ENCODE data around the gene SNTG2.

The SNTG2 gene

DNA sequence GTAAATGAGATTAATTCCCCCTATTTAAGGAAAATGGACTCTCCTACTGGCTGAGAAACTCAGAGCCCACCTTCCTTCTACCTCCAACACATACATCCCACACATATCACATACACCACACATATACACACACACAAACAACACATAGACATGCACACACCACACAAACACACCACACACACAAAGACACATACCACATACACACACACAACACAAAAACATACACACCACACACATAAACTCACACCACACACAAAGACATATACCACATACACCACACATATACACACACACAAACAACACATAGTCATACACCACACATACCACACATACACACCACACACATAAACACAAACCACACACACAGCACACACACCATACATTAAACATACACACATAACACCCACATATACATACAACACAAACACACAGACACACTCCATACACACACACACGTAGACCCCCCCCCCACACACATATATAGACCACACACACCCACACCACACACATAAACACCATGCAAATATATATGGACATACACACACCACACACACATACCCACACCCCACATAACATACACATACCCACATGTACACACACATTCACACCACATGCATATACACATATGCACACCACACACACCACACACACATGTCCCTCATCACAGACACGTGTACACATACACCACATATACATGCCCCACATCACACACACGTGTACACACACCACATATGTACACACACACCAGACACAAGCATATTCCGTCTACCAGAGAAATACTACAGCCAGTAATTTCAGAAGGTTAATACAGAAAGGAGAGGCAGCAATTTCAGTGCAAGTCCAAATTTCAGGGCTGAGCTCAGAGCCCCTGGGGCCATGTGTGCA lies 204.3 kb downstream of the SNTG2 start:
- no peak for DNase-seq

DNA sequence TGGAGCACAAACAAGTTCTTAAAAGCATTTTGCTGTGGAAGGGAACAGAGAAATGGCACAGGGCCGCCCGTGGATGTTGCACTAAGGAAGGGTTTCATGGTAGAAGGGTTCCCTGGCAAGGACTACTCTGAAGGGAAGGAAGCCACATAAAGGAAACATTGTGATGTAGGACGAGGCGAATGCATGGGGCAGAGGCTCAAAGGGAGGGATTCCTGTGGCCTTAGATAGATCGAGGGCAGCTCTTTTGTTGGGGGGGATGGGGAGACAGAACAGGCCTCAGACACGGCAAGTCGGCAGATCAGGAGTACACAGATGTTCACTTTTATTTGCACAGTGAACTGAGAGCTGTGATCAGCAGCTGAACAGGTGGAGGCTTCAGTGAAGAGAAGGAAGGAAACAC lies 205.4 kb downstream of the SNTG2 start:
- no peak for DNase-seq

DNA sequence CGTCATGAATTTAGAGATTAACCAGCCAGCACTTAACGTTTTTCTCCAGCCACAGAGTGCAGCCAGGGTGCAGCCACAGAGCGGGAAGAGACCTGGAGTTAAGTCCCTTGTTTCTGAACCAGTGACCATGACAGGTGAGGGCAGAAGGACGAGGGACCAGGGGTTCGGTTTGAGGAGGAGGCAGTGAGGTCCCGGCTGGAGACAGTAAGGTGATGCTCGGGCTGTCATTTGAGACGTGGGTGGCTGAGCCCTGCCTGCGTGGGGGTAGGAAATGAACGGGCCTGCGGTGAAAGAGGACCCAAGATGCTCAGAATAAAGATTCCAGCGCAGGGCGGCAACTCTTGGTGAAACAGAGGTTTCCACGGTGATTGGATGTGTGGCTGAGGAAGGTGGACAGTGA lies 205.9 kb downstream of the SNTG2 start:
- no peak for DNase-seq

DNA sequence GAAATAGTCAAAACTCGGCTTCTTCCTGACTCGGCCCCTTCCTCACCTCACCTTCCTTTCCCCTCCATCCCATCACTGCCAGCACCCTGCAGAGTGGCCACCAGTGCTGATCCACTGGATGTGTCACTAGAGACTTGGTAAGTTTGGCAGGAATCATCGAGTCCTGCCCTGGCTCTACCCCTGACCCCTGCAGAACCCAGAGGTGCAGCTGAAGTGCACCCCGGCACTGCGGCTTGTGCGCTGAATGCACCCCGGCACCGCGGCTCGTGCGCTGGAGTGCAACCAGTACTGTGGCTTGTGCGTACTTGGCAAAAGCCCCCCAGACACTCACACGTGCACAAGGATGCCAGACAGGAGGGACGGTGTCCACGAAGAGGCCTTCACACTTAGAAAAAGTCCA lies 206.5 kb downstream of the SNTG2 start:
- DNase-seq = no peak

DNA sequence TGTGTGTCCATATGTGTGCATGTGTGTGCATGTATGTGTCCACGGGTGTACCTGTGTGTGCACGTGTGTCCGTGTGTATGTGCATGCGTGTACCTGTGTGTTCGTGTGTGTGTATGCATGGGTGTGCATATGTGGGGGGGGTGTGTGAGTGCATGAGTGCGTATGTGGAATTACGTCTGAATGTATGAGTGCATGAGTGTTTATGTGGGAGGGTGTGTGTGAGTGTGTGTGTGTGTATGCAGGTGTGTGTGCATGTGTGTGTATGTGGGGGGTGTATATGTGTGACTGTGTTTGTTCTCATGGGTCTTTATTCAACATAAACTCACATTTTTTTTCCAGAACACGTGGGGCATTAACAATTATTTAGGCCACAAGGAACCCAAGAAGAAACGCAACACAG lies 208.4 kb downstream of the SNTG2 start:
- no peak for DNase-seq

DNA sequence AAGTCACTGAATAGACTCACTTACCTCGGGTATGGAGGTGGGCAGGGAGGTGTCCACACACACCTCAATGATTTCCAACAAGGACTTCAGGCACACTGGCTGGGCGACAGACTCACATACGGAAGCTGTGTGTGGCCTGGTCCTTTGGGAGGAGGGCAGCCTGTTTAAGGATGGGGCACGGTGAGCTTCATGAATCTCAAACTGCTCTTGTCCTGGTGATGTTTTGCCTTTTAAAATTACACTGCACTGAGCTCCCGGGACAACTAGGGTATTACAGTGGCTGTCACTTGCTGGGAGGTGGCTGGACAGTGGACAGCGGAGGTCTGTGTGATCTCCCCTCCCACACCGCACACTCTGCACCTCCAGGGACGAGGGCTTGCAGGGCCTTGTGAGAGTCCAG lies 211.6 kb downstream of the SNTG2 start:
- no peak for DNase-seq

DNA sequence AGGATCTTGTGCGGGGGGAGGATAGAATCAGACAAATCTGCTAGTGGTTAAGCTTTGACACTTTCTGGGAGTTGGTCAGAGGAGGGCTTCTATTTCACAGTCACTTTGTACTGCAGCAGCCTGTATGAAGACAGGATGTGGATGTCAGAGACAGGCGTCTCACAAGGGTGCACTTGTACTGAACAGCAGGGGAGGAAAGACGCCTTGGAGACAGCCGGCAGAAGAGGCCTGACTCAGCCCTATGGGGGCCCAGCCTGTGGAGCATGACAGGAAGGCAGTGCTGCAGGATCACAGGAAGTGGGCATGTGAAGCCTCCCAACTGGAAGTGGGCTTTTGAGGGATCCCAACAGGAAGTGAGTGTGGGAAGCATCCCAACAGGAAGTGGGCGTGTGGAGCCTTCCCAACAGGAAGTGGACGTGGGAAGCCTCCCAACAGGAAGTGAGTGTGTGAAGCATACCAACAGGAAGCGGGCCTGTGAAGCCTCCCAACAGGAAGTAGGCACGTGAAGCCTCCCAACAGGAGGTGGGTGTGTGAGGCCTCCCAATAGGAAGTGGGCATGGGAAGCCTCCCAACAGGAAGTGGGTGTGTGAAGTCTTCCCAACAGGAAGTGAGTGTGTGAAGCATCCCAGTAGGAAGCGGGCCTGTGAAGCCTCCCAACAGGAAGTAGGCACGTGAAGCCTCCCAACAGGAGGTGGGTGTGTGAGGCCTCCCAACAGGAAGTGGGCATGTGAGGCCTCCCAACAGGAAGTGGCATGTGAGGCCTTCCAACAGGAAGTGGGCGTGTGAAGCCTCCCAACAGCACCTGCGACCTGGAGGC lies 212.3 kb downstream of the SNTG2 start:
- no peak for DNase-seq

DNA sequence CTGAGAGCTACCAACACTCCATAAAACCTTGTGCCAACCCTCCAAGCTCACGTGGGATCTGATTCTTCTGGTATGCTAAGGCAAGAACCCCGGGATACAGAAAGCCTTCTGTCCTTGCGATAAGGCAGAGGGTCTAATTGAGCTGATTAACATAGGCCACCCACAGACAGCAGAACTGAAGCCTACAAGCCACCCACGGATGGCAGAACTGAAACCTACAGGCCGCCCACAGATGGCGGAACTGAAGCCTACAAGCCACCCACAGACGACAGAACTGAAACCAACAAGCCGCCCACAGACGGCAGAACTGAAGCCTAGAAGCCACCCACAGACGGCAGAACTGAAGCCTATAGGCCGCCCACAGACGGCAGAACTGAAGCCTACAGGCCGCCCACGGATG lies 216.3 kb downstream of the SNTG2 start:
- no peak for DNase-seq

DNA sequence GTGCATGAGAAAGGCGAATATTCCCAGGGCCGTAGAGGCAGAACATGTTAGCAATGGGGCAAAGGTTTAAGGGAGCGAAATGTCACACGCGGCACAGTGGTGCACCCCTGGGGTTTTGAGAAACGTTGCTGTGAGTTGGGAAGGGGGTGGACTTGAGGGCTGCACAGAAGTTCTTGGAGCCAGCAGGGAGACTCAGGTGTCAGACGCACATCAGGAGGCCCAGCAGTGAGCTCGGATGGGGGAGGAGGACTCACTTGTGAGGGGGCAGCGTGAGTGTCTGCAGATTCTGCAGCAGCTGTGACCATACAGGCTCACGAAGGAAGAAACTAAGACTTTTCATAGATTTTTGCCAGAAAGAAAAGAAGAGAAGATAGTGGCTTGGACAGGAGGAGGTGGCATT lies 218.2 kb downstream of the SNTG2 start:
- DNase-seq = no peak

DNA sequence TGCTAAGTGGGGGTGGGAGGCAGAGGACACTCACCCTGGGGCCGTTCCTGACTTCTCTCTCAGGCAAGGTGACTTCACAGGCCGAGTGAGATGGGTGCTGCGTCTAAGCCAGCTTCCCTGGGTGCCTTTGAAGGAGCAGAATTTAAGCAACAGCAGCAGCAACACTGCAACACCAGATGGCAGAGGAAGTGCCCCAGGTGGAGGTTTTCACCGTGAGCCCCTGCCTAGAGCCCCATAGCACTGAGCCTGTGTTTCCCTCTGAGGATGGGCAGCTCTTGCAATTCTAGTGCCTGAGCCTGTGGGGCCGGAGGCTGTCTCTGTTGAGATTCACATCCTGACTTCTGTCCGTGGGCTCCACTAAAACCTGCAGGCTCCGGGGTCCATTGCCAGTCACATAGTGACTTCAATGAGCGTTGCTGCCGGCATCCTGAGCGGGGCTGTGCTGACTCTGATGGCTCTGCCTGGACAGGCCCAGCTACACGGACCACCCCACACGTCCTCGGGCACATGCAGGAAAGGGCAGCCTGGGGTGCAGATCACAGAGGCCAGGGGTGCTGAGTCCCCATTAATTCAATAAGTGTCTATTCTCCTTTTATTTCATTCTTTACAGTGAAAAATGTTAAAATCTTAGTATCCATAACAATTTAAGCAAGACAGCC lies 218.8 kb downstream of the SNTG2 start:
- no peak for DNase-seq

DNA sequence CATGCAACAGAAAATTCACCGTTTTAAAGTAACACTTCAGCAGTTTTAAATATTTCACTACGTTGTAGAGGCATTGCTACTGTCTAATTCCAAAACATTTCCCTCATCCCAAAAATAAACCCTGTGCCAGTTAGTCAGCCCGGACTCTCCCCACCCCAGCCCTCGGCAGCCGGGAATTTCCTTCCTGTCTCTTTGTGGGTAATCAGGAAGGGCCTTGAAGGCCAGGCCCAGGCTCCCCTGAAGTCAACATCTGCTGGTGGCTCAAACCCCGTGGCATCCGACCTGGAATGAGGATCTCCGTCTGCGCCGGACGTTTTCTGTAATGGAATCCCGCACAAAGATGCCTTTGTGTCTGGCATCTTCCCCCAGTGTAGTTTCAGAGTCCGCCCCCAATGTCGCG lies 219.6 kb downstream of the SNTG2 start:
- DNase-seq = no peak

DNA sequence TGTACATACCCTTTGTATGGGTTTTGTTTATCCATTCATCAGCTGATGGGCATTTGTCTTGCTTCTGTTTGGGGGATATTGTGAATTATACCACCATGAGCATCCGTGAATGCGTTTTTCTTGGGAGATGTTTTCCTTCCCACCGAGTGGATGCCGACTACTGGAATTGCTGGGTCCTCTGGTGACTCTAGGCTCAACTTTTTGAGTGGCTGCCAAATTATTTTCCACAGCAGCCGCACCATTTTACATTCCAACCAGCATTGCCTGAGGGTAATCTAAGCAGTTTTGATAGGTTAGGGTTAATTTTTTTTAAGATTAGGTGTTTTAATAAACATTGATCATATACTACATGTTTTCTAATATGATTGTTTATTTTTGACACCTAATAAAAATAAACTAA lies 220.1 kb downstream of the SNTG2 start:
- DNase-seq = no peak

DNA sequence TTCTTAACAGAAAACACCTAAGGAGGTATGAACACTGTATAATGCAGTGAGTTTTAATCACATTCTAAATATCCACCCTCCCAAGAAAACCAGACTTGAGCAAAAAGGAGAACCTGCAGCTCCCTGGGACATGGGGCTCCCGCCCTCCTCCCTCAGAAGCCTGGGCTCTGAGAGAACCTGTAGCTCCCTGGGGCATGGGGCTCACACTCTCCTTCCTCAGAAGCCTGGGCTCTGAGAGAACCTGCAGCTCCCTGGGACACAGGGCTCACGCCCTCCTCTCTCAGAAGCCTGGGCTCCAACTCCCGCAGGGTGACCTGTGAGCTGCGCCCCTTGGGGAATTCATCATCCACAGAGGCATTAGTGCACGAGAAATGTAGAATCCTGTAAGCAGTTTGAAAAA lies 222.9 kb downstream of the SNTG2 start:
- no peak for DNase-seq

DNA sequence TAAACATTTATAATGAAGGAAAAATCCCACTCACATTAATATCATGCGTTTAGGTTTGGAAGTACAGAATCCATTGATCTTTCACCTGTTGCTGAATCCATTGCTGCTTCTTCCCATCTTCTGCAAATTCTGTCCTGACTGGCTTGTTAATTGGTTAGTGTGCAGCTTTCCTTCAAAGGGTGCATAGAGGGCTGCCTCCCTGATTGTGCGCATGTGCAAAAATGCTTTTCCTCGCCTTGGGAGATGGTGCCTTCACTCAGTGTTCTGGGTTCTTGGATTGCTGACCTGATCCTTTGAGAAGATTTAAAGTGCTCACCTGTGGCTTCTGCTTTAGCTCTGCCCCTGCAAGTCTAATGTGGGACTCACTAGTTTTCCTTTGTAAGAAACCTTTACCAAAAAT lies 231.2 kb downstream of the SNTG2 start:
- no peak for DNase-seq

DNA sequence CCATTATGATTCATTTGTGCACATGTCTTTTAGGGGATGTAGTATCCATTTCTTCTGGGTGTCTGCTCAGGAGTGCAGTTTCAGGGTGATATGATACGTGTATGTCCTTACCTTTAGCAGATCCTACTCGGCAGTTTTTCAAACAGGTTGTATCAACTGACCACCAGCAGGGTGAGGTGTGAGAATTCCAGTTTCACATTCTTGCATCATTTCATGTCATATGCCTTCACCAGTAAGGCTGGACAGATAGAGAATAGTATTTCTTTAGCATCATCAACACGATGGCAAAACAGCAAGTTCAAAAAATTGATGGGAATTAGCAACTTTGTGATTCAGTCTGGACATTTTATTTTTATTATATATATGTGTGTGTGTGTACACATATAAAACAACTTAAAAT lies 232.7 kb downstream of the SNTG2 start:
- DNase-seq = no peak

DNA sequence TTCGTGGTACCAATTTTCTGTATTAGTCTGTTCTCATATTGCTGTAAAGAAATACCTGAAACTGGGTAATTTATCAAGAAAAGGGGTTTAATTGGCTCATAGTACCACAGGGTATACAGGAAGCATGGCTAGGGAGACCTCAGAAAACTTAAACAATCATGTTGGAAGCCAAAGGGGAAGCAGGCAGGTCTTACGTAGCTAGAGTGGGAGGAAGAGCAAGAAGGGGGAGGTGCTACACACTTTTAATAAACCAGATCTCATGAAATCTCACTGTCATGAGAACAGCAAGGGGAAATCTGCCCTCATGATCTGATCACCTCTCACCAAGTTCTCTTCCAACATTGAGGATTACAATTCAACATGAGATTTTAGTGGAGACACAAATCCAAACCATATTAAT lies 235.8 kb downstream of the SNTG2 start:
- DNase-seq = no peak

DNA sequence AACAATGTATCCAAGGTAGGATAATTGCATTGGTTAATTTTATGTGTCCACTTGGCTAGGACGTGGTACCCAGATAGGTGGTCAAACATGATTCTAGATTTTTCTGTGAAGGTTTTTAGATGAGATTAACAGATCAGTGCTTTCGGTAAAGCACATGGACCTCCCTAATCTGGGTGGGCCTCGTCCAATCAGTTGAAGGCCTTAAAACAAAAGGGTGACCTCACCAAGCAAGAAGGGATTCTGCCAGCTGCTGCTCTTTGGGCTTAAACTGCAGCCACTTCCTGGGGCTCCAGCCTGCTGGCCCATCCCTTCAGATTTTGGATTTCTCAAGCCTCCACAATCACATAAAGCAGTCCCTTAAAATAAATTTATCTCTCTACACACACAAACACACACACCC lies 236.5 kb downstream of the SNTG2 start:
- DNase-seq = no peak

DNA sequence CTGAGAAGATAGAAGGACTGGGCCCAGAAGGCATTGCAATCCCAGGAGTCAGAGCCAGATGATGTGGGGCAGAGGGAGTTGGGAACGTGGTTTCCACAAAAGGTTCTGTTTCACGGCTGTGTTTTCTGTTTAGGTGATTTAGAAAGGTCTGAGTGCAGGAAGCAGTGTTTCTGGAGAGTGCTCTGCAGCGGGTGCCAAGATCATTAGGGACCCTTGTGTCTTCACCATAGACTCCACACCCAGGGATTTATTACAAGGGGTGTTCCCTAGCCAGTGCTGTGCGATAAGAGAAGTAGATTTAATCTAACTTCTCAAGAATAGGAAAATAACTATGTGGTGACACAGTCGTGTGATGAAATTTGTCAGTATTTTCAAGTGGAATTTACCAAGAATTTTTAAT lies 241.5 kb downstream of the SNTG2 start:
- DNase-seq = no peak

DNA sequence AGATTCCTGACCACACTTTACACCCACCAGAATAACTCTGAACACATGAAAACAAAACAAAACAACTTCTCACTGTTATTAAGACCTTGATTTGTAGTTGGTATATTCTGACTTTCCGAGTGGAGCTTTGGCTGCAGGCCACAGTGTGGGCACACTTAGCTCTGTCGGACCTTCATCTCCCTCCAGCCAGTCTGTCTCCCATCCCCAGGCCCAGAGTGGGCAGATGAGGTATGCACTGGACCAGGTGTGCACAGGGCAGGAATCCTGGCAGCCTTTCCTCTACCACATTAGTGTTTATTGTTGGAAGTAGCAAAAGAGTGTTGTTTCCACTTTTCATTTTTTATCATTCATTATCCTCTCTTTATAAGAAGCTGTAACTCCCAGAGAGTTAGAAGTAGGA lies 243.2 kb downstream of the SNTG2 start:
- no peak for DNase-seq

DNA sequence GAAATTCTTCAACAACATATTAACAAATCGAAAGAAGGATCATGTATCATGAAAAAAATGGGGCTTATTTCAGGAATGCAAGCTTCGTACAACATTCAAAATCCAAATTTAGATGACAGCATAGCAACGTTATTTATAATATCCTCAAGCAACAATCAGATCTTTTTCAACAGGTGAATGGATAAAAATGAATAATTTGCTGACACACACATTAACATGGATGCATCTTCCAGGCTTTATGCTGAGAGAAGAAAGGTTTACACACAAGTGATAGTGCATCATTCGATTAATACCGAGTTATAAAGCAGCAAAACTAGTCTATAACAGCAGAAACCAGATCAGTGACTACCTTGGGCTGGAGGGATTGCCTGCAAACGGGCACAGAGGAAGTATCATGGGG lies 253.1 kb downstream of the SNTG2 start:
- DNase-seq = no peak

DNA sequence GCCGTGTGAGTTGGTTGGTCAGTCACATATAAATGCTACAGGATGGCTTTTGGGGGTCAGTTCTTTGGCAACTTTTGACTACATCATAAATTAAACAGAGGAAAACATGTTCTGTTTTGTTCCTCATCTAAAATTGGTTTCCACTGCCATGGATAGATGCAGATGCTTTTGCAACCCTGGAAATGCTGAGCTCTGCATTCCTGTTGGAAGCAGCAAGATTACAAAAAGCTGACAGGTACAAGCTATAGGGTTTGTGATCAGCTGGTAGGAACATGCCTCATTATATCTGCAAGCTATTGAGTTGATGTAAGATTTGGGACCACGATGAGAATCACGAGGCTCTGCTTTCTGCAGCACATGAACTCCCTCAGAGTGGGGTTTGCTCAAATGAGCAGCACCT lies 255.2 kb downstream of the SNTG2 start:
- no peak for DNase-seq

DNA sequence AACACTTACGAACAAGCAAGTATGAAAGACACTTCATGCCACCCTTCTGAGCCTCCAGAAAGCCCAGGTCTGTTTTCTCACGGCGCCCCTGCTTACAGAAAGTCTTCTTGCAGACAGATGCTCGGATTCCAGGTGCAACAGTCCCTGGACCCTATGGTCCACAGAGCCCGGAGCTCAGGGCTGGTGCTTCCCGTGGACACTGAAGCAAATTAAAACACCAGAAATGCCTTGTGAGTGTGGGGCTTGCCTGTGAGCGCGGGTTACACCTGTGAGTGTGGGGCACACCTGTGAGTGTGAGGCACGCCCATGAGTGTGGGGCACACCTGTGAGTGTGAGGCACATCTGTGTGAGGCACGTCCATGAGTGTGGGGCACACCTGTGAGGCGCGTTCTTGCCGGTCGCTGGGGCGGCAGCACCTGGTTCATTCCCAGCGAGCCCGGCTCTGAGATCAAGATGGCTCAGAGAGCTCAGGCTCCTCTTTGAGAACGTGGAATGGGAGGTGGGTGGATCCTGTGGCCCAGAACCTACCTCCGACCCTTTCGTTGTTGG lies 257.4 kb downstream of the SNTG2 start:
- DNase-seq = no peak

DNA sequence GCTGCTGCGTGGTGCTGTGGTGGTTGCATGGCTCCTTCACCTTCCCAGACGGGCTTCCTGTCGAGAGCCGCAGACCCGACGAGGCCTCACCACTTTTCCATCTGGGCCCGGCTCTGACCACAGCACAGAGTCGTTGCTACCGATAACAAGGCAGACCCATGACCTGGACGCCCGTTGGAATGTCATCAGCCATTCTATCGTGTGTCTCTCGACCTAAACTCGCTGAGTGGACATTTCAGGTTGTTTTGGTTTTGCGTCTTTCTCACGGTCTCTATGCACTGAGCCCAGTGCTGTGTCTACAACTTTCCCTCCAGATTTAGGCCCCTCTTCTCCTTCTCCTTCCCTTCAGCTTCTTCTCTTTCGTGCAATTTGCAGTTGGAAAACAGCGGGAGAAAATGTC lies 257.9 kb downstream of the SNTG2 start:
- DNase-seq = no peak

DNA sequence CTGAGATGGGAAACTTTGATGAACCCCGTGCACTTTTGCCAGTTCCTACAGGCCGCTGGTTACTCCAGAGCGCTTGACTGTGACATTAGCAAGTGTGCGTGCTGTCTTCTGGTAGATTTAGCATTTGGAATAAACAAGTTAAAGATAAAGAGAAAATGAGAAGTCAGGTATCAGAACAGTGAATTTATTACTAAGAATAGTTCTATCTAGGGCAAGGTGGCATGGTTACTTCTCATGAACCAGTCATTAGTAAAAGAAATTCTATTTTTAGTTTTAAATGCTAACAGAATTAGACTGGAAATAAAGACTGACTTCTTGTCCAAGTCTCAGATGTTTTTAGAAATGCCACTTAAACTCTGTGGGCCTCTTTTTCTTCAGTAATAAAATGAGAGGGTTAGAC lies 258.6 kb downstream of the SNTG2 start:
- DNase-seq = no peak
